ENCODE measurements around the gene DSTN.

Gene DSTN

GRCh38 chr20:17622086-17622850 lies 52.4 kb downstream of the DSTN start:
- TF ChIP-seq FOXM1 (IDR thresholded peaks at IDR 0.05; ENCODE audit: borderline replicate concordance) = no peak
- TF ChIP-seq PKNOX1 (IDR thresholded peaks at IDR 0.05) = no peak
- TF ChIP-seq LEF1 (IDR thresholded peaks at IDR 0.05; ENCODE audit: borderline replicate concordance) = no peak
- TF ChIP-seq NFRKB (IDR thresholded peaks at IDR 0.05) = no peak
- TF ChIP-seq ARNT (IDR thresholded peaks at IDR 0.05) = no peak
- TF ChIP-seq L3MBTL2 (conservative IDR thresholded peaks at IDR 0.05) = no peak
- no peak for TF ChIP-seq ELF4 (IDR thresholded peaks at IDR 0.05)
- no peak for TF ChIP-seq SP1 (IDR thresholded peaks at IDR 0.05)
- no peak for TF ChIP-seq SUZ12 (IDR thresholded peaks at IDR 0.05)
- no peak for TF ChIP-seq FOXA1 (IDR thresholded peaks at IDR 0.05)
- TF ChIP-seq ZNF384 (IDR thresholded peaks at IDR 0.05) = no peak
- no peak for TF ChIP-seq FOXK2 (IDR thresholded peaks at IDR 0.05)
- TF ChIP-seq HDGF (IDR thresholded peaks at IDR 0.05; ENCODE audit: borderline replicate concordance) = no peak
- no peak for TF ChIP-seq CTBP1 (IDR thresholded peaks at IDR 0.05; ENCODE audit: borderline replicate concordance)
- no peak for TF ChIP-seq TARDBP (IDR thresholded peaks at IDR 0.05)
- no peak for TF ChIP-seq BHLHE40 (IDR thresholded peaks at IDR 0.05; ENCODE audit: borderline replicate concordance)
- CTCF ChIA-PET = interaction anchor here (1.1 kb wide), 1 partner anchor 88 kb away, joined by 4 read pairs; no protein-coding TSS in a partner anchor
- POLR2A ChIA-PET = no interaction called here
- DNase-seq (ENCODE audit: extremely low spot score) = no peak

GRCh38 chr20:17622851-17623508 lies 53.1 kb downstream of the DSTN start:
- POLR2A ChIA-PET = no interaction called here
- DNase-seq (ENCODE audit: extremely low spot score) = no peak
- CTCF ChIA-PET = interaction anchor here (1.1 kb wide), 1 partner anchor 89 kb away, joined by 4 read pairs; no protein-coding TSS in a partner anchor
- no peak for TF ChIP-seq FOXK2 (IDR thresholded peaks at IDR 0.05)

GRCh38 chr20:17624070-17624469 lies 54.2 kb downstream of the DSTN start:
- no peak for DNase-seq (ENCODE audit: extremely low spot score)
- ChIA-PET POLR2A (no interaction called here), CTCF (interaction anchor here (0.7 kb wide), 1 partner anchor 267 kb away, joined by 3 read pairs; no protein-coding TSS in a partner anchor)
- TF ChIP-seq HDGF (IDR thresholded peaks at IDR 0.05; ENCODE audit: borderline replicate concordance) (no peak), PKNOX1 (IDR thresholded peaks at IDR 0.05) (no peak), SP1 (IDR thresholded peaks at IDR 0.05) (no peak), CTBP1 (IDR thresholded peaks at IDR 0.05; ENCODE audit: borderline replicate concordance) (no peak), BHLHE40 (IDR thresholded peaks at IDR 0.05; ENCODE audit: borderline replicate concordance) (no peak), NFRKB (IDR thresholded peaks at IDR 0.05) (no peak), TARDBP (IDR thresholded peaks at IDR 0.05) (no peak), ELF4 (IDR thresholded peaks at IDR 0.05) (no peak), FOXM1 (IDR thresholded peaks at IDR 0.05; ENCODE audit: borderline replicate concordance) (no peak), L3MBTL2 (conservative IDR thresholded peaks at IDR 0.05) (no peak), ZNF384 (IDR thresholded peaks at IDR 0.05) (no peak), FOXA1 (IDR thresholded peaks at IDR 0.05) (no peak), FOXK2 (IDR thresholded peaks at IDR 0.05) (no peak)

GRCh38 chr20:17624551-17625245 lies 54.8 kb downstream of the DSTN start:
- ChIA-PET CTCF (interaction anchor here (0.7 kb wide), 1 partner anchor 267 kb away, joined by 3 read pairs; no protein-coding TSS in a partner anchor), POLR2A (interaction anchor here (1.1 kb wide), 1 partner anchor 58 kb away, joined by 3 read pairs; the partner anchor contains the start of gene RRBP1)
- TF ChIP-seq LEF1 (IDR thresholded peaks at IDR 0.05; ENCODE audit: borderline replicate concordance) = no peak
- no peak for TF ChIP-seq TARDBP (IDR thresholded peaks at IDR 0.05)
- TF ChIP-seq NFRKB (IDR thresholded peaks at IDR 0.05) = no peak
- TF ChIP-seq PKNOX1 (IDR thresholded peaks at IDR 0.05) = no peak
- TF ChIP-seq ARNT (IDR thresholded peaks at IDR 0.05) = no peak
- no peak for TF ChIP-seq FOXK2 (IDR thresholded peaks at IDR 0.05)
- no peak for TF ChIP-seq FOXM1 (IDR thresholded peaks at IDR 0.05; ENCODE audit: borderline replicate concordance)
- TF ChIP-seq SP1 (IDR thresholded peaks at IDR 0.05) = no peak
- TF ChIP-seq SUZ12 (IDR thresholded peaks at IDR 0.05) = no peak
- no peak for TF ChIP-seq ELF4 (IDR thresholded peaks at IDR 0.05)
- no peak for TF ChIP-seq HDGF (IDR thresholded peaks at IDR 0.05; ENCODE audit: borderline replicate concordance)
- TF ChIP-seq ZNF384 (IDR thresholded peaks at IDR 0.05) = no peak
- no peak for TF ChIP-seq FOXA1 (IDR thresholded peaks at IDR 0.05)
- no peak for TF ChIP-seq CTBP1 (IDR thresholded peaks at IDR 0.05; ENCODE audit: borderline replicate concordance)
- DNase-seq (ENCODE audit: extremely low spot score) = no peak

- CTCF ChIA-PET = no interaction called here
- no peak for DNase-seq (ENCODE audit: extremely low spot score)
- no peak for TF ChIP-seq NFRKB (IDR thresholded peaks at IDR 0.05)
- TF ChIP-seq BHLHE40 (IDR thresholded peaks at IDR 0.05; ENCODE audit: borderline replicate concordance) = no peak
- TF ChIP-seq ELF4 (IDR thresholded peaks at IDR 0.05) = no peak
- TF ChIP-seq FOXA1 (IDR thresholded peaks at IDR 0.05) = no peak
- no peak for TF ChIP-seq HDGF (IDR thresholded peaks at IDR 0.05; ENCODE audit: borderline replicate concordance)
- no peak for TF ChIP-seq FOXK2 (IDR thresholded peaks at IDR 0.05)
- no peak for TF ChIP-seq ARNT (IDR thresholded peaks at IDR 0.05)
- POLR2A ChIA-PET = interaction anchor here (1.1 kb wide), 1 partner anchor 57 kb away, joined by 3 read pairs; the partner anchor contains the start of gene RRBP1
Measured at GRCh38 chr20:17625246-17626051, 55.6 kb downstream of the DSTN start.
